Measurements from ENCODE around the gene UBAC1.
"Not testable (repeated sequence)": the region's sequence is repeated elsewhere in the genome, so short reads cannot be mapped to it uniquely, and the experiment has no call there.

Gene UBAC1

GRCh38 chr9:135973277-135974219, 12.4 kb upstream of the UBAC1 start:
- Histone ChIP-seq H3K4me1 (ENCODE audit: control insufficient read depth, low read depth, low read length) (no peaks in the 10 kb centered on the region), H3K36me3 (ENCODE audit: control insufficient read depth, low read depth, low read length) (no peaks in the 10 kb centered on the region), H3K27me3 (ENCODE audit: control insufficient read depth, insufficient read depth, low read length) (no peaks in the 10 kb centered on the region), H3K9ac (ENCODE audit: low read length) (no peak overlapping the region), H3K27ac (ENCODE audit: low read length) (no peak overlapping the region), H3K4me3 (ENCODE audit: low read length) (no peak overlapping the region), H3K9me3 (ENCODE audit: control insufficient read depth, low read depth, low read length) (no peaks in the 10 kb centered on the region)

GRCh38 chr9:135971892-135972291, 10.7 kb upstream of the UBAC1 start:
- H3K9ac ChIP-seq (ENCODE audit: low read length) = no peak overlapping the region

GRCh38 chr9:135971111-135971766, 10.1 kb upstream of the UBAC1 start:
- Histone ChIP-seq H3K4me3 (ENCODE audit: low read length) (no peak overlapping the region), H3K9me3 (ENCODE audit: control insufficient read depth, low read depth, low read length) (no peaks in the 10 kb centered on the region), H3K9ac (ENCODE audit: low read length) (no peak overlapping the region), H3K4me1 (ENCODE audit: control insufficient read depth, low read depth, low read length) (peaks cover 4% of the 10 kb centered on the region), H3K27me3 (ENCODE audit: control insufficient read depth, insufficient read depth, low read length) (no peaks in the 10 kb centered on the region), H3K36me3 (ENCODE audit: control insufficient read depth, low read depth, low read length) (no peaks in the 10 kb centered on the region), H3K27ac (ENCODE audit: low read length) (no peak overlapping the region)

More at GRCh38 chr9:135971892-135972291, 10.7 kb upstream of the UBAC1 start:
- Histone ChIP-seq H3K4me1 (ENCODE audit: control insufficient read depth, low read depth, low read length) (peaks cover 4% of the 10 kb centered on the region), H3K27ac (ENCODE audit: low read length) (no peak overlapping the region), H3K9me3 (ENCODE audit: control insufficient read depth, low read depth, low read length) (no peaks in the 10 kb centered on the region), H3K4me3 (ENCODE audit: low read length) (no peak overlapping the region), H3K36me3 (ENCODE audit: control insufficient read depth, low read depth, low read length) (no peaks in the 10 kb centered on the region), H3K27me3 (ENCODE audit: control insufficient read depth, insufficient read depth, low read length) (no peaks in the 10 kb centered on the region)

DNA sequence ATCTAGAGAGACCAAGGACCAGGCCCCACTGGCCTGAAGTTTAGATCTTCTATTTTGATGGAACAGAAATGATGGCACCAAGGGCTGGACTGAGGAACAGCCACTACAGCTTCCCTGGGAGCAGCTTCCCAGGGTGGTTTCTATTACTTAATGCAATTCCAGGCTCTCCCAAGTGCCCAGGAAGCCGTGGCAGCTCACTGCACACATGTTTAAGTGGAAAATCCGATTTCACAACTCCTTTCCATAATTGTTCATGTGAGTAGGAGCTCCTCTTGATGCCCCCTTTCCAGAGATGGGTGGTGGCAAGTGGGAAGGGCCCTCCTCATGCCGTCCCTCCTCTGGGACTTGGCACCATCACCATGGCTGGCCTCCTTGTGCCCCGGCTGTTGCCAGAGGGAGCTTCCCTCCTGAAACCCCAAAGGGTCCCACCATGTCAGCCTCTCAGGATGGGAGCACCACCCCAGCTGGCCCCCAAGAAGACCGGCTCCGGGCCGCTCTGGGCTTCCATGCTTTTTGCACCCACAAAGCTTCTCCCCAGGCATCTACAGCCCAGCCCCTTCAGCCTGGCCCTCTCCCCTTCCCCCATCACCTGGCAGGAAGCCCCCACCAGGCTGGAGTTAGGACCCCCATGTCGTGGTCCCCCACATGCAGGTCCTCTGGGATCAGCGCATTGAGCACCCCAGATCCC, 9.1 kb upstream of the UBAC1 start:
- H3K36me3 ChIP-seq (ENCODE audit: control insufficient read depth, low read depth, low read length) = no peaks in the 10 kb centered on the region
- no peak overlapping the region for H3K27ac ChIP-seq (ENCODE audit: low read length)
- H3K4me3 ChIP-seq (ENCODE audit: low read length) = no peak overlapping the region
- peaks cover 4% of the 10 kb centered on the region for H3K4me1 ChIP-seq (ENCODE audit: control insufficient read depth, low read depth, low read length)
- no peaks in the 10 kb centered on the region for H3K27me3 ChIP-seq (ENCODE audit: control insufficient read depth, insufficient read depth, low read length)
- H3K9ac ChIP-seq (ENCODE audit: low read length) = no peak overlapping the region
- no peaks in the 10 kb centered on the region for H3K9me3 ChIP-seq (ENCODE audit: control insufficient read depth, low read depth, low read length)

GRCh38 chr9:135969064-135969683, 8.0 kb upstream of the UBAC1 start:
- Histone ChIP-seq H3K9me3 (ENCODE audit: control insufficient read depth, low read depth, low read length) (no peaks in the 10 kb centered on the region), H3K36me3 (ENCODE audit: control insufficient read depth, low read depth, low read length) (no peaks in the 10 kb centered on the region), H3K27ac (ENCODE audit: low read length) (no peak overlapping the region), H3K9ac (ENCODE audit: low read length) (no peak overlapping the region), H3K27me3 (ENCODE audit: control insufficient read depth, insufficient read depth, low read length) (no peaks in the 10 kb centered on the region), H3K4me1 (ENCODE audit: control insufficient read depth, low read depth, low read length) (peaks cover 4% of the 10 kb centered on the region), H3K4me3 (ENCODE audit: low read length) (no peak overlapping the region)

- Histone ChIP-seq H3K36me3 (ENCODE audit: control insufficient read depth, low read depth, low read length) (no peaks in the 10 kb centered on the region), H3K4me1 (ENCODE audit: control insufficient read depth, low read depth, low read length) (peaks cover 4% of the 10 kb centered on the region), H3K27me3 (ENCODE audit: control insufficient read depth, insufficient read depth, low read length) (no peaks in the 10 kb centered on the region), H3K4me3 (ENCODE audit: low read length) (no peak overlapping the region), H3K9me3 (ENCODE audit: control insufficient read depth, low read depth, low read length) (no peaks in the 10 kb centered on the region), H3K27ac (ENCODE audit: low read length) (no peak overlapping the region), H3K9ac (ENCODE audit: low read length) (no peak overlapping the region)
Measured at GRCh38 chr9:135968601-135969000, 7.4 kb upstream of the UBAC1 start.

DNA sequence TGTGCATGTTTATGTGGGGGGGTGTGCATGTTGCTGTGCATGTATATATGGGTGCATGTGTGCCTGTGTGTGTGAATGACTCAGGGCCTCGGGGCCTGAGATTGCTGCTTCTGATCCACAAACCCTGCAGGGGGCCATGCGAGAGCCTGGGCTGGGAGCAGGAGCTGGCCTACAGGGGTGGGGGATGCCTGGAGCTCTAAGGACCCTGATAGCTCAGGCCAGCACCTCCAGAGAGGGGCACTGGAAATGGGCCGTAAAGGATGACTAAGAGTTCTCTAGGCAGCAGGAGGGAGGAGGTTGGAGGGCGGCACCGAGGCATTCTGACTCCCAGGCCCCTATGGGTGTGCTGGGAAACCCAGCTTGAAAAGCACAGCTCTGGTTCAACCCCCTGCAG, 6.9 kb upstream of the UBAC1 start:
- Histone ChIP-seq H3K9ac (ENCODE audit: low read length) (no peak overlapping the region), H3K27ac (ENCODE audit: low read length) (no peak overlapping the region), H3K36me3 (ENCODE audit: control insufficient read depth, low read depth, low read length) (no peaks in the 10 kb centered on the region), H3K9me3 (ENCODE audit: control insufficient read depth, low read depth, low read length) (no peaks in the 10 kb centered on the region), H3K27me3 (ENCODE audit: control insufficient read depth, insufficient read depth, low read length) (no peaks in the 10 kb centered on the region), H3K4me1 (ENCODE audit: control insufficient read depth, low read depth, low read length) (peaks cover 4% of the 10 kb centered on the region), H3K4me3 (ENCODE audit: low read length) (no peak overlapping the region)

GRCh38 chr9:135966916-135967260, 5.7 kb upstream of the UBAC1 start:
- not testable (repeated sequence) for H3K4me1 ChIP-seq (ENCODE audit: control insufficient read depth, low read depth, low read length); H3K36me3 ChIP-seq (ENCODE audit: control insufficient read depth, low read depth, low read length); H3K4me3 ChIP-seq (ENCODE audit: low read length); H3K9me3 ChIP-seq (ENCODE audit: control insufficient read depth, low read depth, low read length); H3K9ac ChIP-seq (ENCODE audit: low read length); H3K27me3 ChIP-seq (ENCODE audit: control insufficient read depth, insufficient read depth, low read length); H3K27ac ChIP-seq (ENCODE audit: low read length)

GRCh38 chr9:135965124-135965756, 4.1 kb upstream of the UBAC1 start:
- H3K9ac ChIP-seq (ENCODE audit: low read length) = no peak overlapping the region
- H3K4me1 ChIP-seq (ENCODE audit: control insufficient read depth, low read depth, low read length) = peaks cover 12% of the 10 kb centered on the region
- H3K9me3 ChIP-seq (ENCODE audit: control insufficient read depth, low read depth, low read length) = no peaks in the 10 kb centered on the region
- H3K27me3 ChIP-seq (ENCODE audit: control insufficient read depth, insufficient read depth, low read length) = no peaks in the 10 kb centered on the region
- no peak overlapping the region for H3K27ac ChIP-seq (ENCODE audit: low read length)
- H3K4me3 ChIP-seq (ENCODE audit: low read length) = no peak overlapping the region
- no peaks in the 10 kb centered on the region for H3K36me3 ChIP-seq (ENCODE audit: control insufficient read depth, low read depth, low read length)

GRCh38 chr9:135963938-135964337, 2.8 kb upstream of the UBAC1 start:
- H3K4me3 ChIP-seq (ENCODE audit: low read length) = no peak overlapping the region
- H3K27me3 ChIP-seq (ENCODE audit: control insufficient read depth, insufficient read depth, low read length) = no peaks in the 10 kb centered on the region
- peaks cover 18% of the 10 kb centered on the region for H3K4me1 ChIP-seq (ENCODE audit: control insufficient read depth, low read depth, low read length)
- no peak overlapping the region for H3K9ac ChIP-seq (ENCODE audit: low read length)
- no peak overlapping the region for H3K27ac ChIP-seq (ENCODE audit: low read length)
- no peaks in the 10 kb centered on the region for H3K9me3 ChIP-seq (ENCODE audit: control insufficient read depth, low read depth, low read length)
- no peaks in the 10 kb centered on the region for H3K36me3 ChIP-seq (ENCODE audit: control insufficient read depth, low read depth, low read length)

- H3K27ac ChIP-seq (ENCODE audit: low read length) = no peak overlapping the region
- H3K4me1 ChIP-seq (ENCODE audit: control insufficient read depth, low read depth, low read length) = peaks cover 18% of the 10 kb centered on the region
- no peak overlapping the region for H3K4me3 ChIP-seq (ENCODE audit: low read length)
- H3K9me3 ChIP-seq (ENCODE audit: control insufficient read depth, low read depth, low read length) = no peaks in the 10 kb centered on the region
- H3K9ac ChIP-seq (ENCODE audit: low read length) = no peak overlapping the region
- no peaks in the 10 kb centered on the region for H3K36me3 ChIP-seq (ENCODE audit: control insufficient read depth, low read depth, low read length)
- no peaks in the 10 kb centered on the region for H3K27me3 ChIP-seq (ENCODE audit: control insufficient read depth, insufficient read depth, low read length)
Measured at GRCh38 chr9:135963338-135963737, 2.2 kb upstream of the UBAC1 start.
